Gastroesophageal sphincter (tissue), 4 donors: ENCODE measurements around the gene ANKRD66. TPM values are rescaled to one million over a fixed set of nuclear protein-coding genes. Genes with fewer than 3 reads are reported as not detected.
"Not testable (repeated sequence)": the region's sequence is repeated elsewhere in the genome, so short reads cannot be mapped to it uniquely, and the experiment has no call there.

Experiments used
- ATAC-seq: fragments of 150-250 bp; one replicate; pipeline ENCODE4 v1.9.1; 2016; ENCODE audit warnings: mild to moderate bottlenecking, moderate library complexity
- H3K27ac ChIP-seq, 4 donors: fragments of 200-600 bp; sonication (generic) in 3 of 4; 1 replicate in 3 of 4; 2 replicates in 1 of 4; pipeline ENCODE4 v1.5.1; 2016 to 2019
- H3K27me3 ChIP-seq: fragments of 200-600 bp; sonication (generic); one replicate; pipeline ENCODE4 v1.5.1; 2019
- H3K36me3 ChIP-seq, 2 donors: fragments of 200-600 bp; sonication (generic); one replicate each; pipeline ENCODE4 v1.5.1; 2019; ENCODE audit warnings: control low read depth in 1 of 2
- H3K4me1 ChIP-seq, 3 donors: fragments of 200-600 bp; sonication (generic); 1 replicate in 2 of 3; 2 replicates in 1 of 3; pipeline ENCODE4 v1.5.1; 2016 to 2019; ENCODE audit warnings: control low read depth in 2 of 3
- H3K4me3 ChIP-seq, 2 donors: fragments of 200-600 bp; sonication (generic); one replicate each; pipeline ENCODE4 v1.5.1; 2019; ENCODE audit warnings: mild to moderate bottlenecking in 1 of 2, moderate library complexity in 1 of 2
- H3K9me3 ChIP-seq, 3 donors: fragments of 200-600 bp; sonication (generic); one replicate each; pipeline ENCODE4 v1.5.1; 2017 to 2019; ENCODE audit warnings: control low read depth in 2 of 3
- EP300 ChIP-seq: sonication (generic); formaldehyde crosslinking; IDR thresholded peaks from one replicate; pipeline ENCODE4 v1.6.1; 2017; ENCODE audit warnings: antibody characterized with exemption, mild to moderate bottlenecking
- POLR2A ChIP-seq, 2 donors: fragments of 450-650 bp; IDR thresholded peaks; one replicate each; pipeline ENCODE4 v1.6.1; 2017; ENCODE audit warnings: antibody characterized with exemption in 2 of 2, mild to moderate bottlenecking in 2 of 2, moderate library complexity in 1 of 2
- POLR2AphosphoS5 ChIP-seq: sonication (generic); formaldehyde crosslinking; IDR thresholded peaks from one replicate; pipeline ENCODE4 v1.6.1; 2017; ENCODE audit warnings: antibody characterized with exemption
- WGBS, 2 donors: methylation state at CpG; one replicate each; pipeline ENCODE4 v1.1.5; 2018; ENCODE audit warnings: low coverage in 1 of 2; 5-methylcytosine and 5-hydroxymethylcytosine counted together
- total RNA-seq, 4 donors: library from RNA; depleted of rRNA; stranded (reverse); fragments of >200 nt; gene quantifications; one replicate each; pipeline ENCODE4 v1.1.0, GENCODE V29; 2016
- TF ChIP-seq, protein P1 (sequence below), 4 experiments: fragments of 200-600 bp in 2 of 4; fragments of 450-650 bp in 2 of 4; sonication (generic) in 1 of 4; IDR thresholded peaks; one replicate each; pipeline ENCODE4 v1.5.1; 2017 to 2019; ENCODE audit warnings: antibody characterized with exemption in 4 of 4, mild to moderate bottlenecking in 2 of 4, moderate library complexity in 2 of 4

ANKRD66 gene
- total RNA-seq, 4 donors from 2014 or later, result 0.15 TPM; not detected in 3

DNA sequence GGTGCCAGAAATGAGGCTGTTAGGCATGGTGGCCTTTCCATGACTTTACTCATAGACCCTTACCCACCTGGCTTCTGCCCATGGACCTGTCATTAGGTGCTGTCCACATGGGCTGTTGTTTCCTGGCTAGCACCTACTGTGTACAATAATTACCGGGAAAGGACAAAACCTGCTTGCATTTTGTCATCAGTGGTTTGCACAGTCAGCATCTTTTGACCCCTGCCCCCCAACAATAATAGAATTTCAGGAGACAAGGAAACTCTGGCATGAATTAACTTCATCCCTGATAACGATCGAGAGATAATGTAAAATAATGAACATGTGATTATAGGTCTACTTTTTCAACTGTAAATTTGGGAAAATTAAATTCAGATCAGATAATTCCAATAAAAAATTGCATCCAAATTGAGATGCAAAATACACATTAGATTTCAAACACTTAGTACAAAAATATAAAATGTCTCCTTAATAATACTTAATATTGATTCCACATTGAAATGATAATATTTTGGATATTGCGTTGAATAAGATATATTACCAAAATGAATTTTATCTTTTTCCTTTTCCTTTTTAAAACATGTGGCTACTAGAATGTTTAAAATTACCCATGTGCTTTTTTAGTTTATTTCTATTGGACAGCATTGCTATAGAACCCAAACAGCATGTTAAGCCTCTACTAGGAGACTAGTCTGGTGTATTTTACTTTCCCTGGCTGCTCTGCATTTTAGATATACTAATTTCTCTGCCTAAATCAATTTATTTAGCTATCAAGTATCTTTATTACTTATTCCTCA is 12.4 kb downstream of the ANKRD66 start:
- Histone ChIP-seq H3K4me3 (no peak overlapping the region), H3K27ac (no peak overlapping the region), H3K27me3 (no peaks in the 10 kb centered on the region), H3K9me3 (no peaks in the 10 kb centered on the region), H3K4me1 (peaks cover 0 to 6% (median 0%) of the 10 kb centered on the region in 3 donors), H3K36me3 (no peaks in the 10 kb centered on the region)
- no peak for TF ChIP-seq EP300
- TF ChIP-seq POLR2AphosphoS5, result no peak
- TF ChIP-seq, protein P1, sequence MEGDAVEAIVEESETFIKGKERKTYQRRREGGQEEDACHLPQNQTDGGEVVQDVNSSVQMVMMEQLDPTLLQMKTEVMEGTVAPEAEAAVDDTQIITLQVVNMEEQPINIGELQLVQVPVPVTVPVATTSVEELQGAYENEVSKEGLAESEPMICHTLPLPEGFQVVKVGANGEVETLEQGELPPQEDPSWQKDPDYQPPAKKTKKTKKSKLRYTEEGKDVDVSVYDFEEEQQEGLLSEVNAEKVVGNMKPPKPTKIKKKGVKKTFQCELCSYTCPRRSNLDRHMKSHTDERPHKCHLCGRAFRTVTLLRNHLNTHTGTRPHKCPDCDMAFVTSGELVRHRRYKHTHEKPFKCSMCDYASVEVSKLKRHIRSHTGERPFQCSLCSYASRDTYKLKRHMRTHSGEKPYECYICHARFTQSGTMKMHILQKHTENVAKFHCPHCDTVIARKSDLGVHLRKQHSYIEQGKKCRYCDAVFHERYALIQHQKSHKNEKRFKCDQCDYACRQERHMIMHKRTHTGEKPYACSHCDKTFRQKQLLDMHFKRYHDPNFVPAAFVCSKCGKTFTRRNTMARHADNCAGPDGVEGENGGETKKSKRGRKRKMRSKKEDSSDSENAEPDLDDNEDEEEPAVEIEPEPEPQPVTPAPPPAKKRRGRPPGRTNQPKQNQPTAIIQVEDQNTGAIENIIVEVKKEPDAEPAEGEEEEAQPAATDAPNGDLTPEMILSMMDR (IDR thresholded peaks at IDR 0.05), result no peak
- no peak for TF ChIP-seq POLR2A (IDR thresholded peaks at IDR 0.05)
- 93 to 97% methylated on average over 1 to 4 of the region's 4 CpGs for WGBS, 2 donors
- no peak for ATAC-seq

DNA sequence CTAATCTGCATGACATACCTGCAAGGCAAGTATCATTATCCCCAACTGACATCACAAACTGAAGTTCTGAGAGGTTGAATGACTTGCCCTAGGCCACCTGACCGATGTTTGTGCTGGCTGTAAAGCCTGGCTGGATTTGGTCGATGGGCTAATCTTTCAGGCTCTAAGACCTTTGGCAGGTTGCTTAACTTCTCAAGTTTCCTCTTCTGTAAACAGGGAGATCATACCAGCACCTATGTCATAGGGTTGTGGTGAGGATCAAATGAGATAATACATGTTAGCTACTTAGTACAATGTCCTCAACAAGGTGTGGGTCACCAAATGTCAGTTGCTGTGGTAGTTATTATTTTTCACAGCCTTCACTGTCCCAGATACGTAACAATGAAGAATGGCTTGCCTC is 14.2 kb downstream of the ANKRD66 start:
- Histone ChIP-seq H3K36me3 (no peaks in the 10 kb centered on the region), H3K27me3 (no peaks in the 10 kb centered on the region), H3K4me1 (peaks cover 0 to 6% (median 0%) of the 10 kb centered on the region in 3 donors), H3K9me3 (no peaks in the 10 kb centered on the region), H3K27ac (no peak overlapping the region), H3K4me3 (no peak overlapping the region)
- no peak for ATAC-seq
- 69 to 78% methylated on average over 1 to 3 of the region's 3 CpGs for WGBS, 2 donors
- TF ChIP-seq POLR2A (IDR thresholded peaks at IDR 0.05), result no peak
- TF ChIP-seq POLR2AphosphoS5, result no peak
- TF ChIP-seq, protein P1 (IDR thresholded peaks at IDR 0.05), result no peak
- TF ChIP-seq EP300, result no peak

DNA sequence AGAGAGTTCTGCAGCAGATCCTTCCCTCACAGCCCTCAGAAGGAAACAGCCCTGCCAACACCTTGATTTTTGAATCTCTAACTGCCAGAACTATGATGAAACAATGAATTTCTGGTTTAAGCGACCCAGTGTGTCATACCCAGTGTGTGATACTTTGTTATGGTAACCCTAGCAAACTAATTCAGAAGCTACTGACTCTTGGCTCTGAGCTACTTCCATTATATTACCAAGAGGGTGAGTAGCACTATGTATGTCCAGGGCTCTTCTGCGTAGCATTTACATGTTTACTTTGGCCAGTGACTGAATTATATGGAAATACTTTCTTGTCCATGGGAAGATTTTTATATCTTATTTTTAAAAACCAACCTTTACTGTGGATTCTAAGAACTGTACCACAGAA is 16.7 kb downstream of the ANKRD66 start:
- Histone ChIP-seq H3K4me1 (no peaks in the 10 kb centered on the region), H3K9me3 (peaks cover 0 to 8% (median 0%) of the 10 kb centered on the region in 3 donors), H3K36me3 (no peaks in the 10 kb centered on the region), H3K4me3 (no peak overlapping the region), H3K27ac (no peak overlapping the region), H3K27me3 (no peaks in the 10 kb centered on the region)
- ATAC-seq, result no peak
- 63 to 78% methylated on average over 2 of the region's 2 CpGs for WGBS, 2 donors
- no peak for TF ChIP-seq POLR2A (IDR thresholded peaks at IDR 0.05)
- TF ChIP-seq, protein P1 (IDR thresholded peaks at IDR 0.05), result no peak
- TF ChIP-seq EP300, result no peak
- TF ChIP-seq POLR2AphosphoS5, result no peak

DNA sequence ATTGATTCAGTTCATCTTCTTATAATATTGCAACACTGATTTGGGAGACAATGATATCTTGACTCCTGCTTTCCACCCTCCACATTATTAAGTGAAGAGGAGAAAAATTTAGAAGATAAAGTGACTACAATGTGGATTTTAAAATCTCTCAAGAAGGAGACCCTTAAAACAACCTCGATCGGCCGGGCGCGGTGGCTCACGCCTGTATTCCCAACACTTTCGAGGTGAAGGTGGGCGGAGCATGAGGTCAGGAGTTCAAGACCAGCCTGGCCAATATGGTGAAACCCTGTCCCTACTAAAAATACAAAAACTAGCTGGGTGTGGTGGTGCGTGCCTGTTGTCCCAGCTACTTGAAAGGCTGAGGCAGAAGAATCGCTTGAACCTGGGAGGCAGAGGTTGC is 17.5 kb downstream of the ANKRD66 start:
- not testable (repeated sequence) for H3K27ac ChIP-seq, H3K36me3 ChIP-seq, H3K27me3 ChIP-seq, H3K4me1 ChIP-seq, ATAC-seq, H3K9me3 ChIP-seq, H3K4me3 ChIP-seq
- 86 to 95% methylated on average over 8 of the region's 10 CpGs for WGBS, 2 donors

DNA sequence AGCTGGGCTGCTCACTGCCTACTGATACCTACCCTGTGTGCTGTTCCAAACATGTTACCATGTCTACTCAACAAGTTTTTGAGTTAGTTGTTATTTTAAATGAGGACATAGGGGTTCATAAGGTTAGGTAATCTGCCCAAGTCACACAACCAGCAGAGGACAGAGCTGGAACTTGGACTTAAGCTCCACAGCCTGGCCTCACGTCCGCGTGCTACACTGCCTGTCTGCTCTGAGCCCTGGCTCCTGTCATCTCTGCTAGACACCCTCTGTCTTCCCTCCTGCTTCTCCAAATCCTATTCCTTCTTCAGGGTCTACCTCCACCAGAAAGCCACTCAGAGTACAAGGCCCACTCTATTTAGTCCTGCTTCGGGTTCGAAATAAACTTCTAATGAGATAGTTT is 18.2 kb downstream of the ANKRD66 start:
- WGBS, 2 donors, result 98 to 100% methylated on average over 5 of the region's 5 CpGs
- H3K9me3 ChIP-seq, result peaks cover 0 to 8% (median 0%) of the 10 kb centered on the region in 3 donors
- H3K27ac ChIP-seq, result no peak overlapping the region
- no peaks in the 10 kb centered on the region for H3K36me3 ChIP-seq
- ATAC-seq, result no peak
- H3K27me3 ChIP-seq, result no peaks in the 10 kb centered on the region
- no peaks in the 10 kb centered on the region for H3K4me1 ChIP-seq
- no peak overlapping the region for H3K4me3 ChIP-seq
- TF ChIP-seq EP300 (no peak), POLR2AphosphoS5 (no peak), POLR2A (IDR thresholded peaks at IDR 0.05) (no peak)
- TF ChIP-seq, protein P1 (IDR thresholded peaks at IDR 0.05), result no peak
